ENCODE data around the gene KCNG4.
"Not testable (repeated sequence)": the region's sequence is repeated elsewhere in the genome, so short reads cannot be mapped to it uniquely, and the experiment has no call there.

Gene KCNG4

DNA sequence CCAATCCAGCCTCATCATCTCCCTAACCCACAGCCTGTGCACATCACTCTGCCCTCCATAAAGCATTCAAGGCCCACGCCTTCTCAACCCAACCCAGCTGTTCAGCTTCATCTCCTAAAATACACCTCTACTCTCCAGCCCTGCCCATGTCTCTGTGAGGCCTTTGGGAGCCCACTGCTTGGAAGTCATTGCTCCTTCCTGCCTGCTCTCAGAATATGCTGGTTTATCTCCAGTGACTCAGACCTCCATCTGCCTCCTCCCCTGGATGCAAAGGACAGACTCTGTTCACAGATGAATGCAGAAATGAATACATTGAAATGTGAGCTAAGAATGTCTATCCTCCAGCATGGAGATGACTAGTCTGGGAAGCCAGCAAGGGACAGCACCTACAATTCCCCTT is 19.0 kb downstream of the KCNG4 start:
- CTCF ChIA-PET = no interaction called here
- no peak for TF ChIP-seq TARDBP (IDR thresholded peaks at IDR 0.05)
- TF ChIP-seq, protein P1, sequence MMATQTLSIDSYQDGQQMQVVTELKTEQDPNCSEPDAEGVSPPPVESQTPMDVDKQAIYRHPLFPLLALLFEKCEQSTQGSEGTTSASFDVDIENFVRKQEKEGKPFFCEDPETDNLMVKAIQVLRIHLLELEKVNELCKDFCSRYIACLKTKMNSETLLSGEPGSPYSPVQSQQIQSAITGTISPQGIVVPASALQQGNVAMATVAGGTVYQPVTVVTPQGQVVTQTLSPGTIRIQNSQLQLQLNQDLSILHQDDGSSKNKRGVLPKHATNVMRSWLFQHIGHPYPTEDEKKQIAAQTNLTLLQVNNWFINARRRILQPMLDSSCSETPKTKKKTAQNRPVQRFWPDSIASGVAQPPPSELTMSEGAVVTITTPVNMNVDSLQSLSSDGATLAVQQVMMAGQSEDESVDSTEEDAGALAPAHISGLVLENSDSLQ (IDR thresholded peaks at IDR 0.05) = no peak
- no peak for TF ChIP-seq BHLHE40 (IDR thresholded peaks at IDR 0.05; ENCODE audit: borderline replicate concordance)
- no peak for TF ChIP-seq FOXA1 (IDR thresholded peaks at IDR 0.05)
- no peak for TF ChIP-seq HDGF (IDR thresholded peaks at IDR 0.05; ENCODE audit: borderline replicate concordance)
- TF ChIP-seq ELF4 (IDR thresholded peaks at IDR 0.05) = no peak
- no peak for TF ChIP-seq SUZ12 (IDR thresholded peaks at IDR 0.05)
- TF ChIP-seq FOXM1 (IDR thresholded peaks at IDR 0.05; ENCODE audit: borderline replicate concordance) = no peak
- TF ChIP-seq ZNF384 (IDR thresholded peaks at IDR 0.05) = no peak
- TF ChIP-seq ARNT (IDR thresholded peaks at IDR 0.05) = no peak
- no peak for DNase-seq (ENCODE audit: extremely low spot score)
- POLR2A ChIA-PET = no interaction called here

DNA sequence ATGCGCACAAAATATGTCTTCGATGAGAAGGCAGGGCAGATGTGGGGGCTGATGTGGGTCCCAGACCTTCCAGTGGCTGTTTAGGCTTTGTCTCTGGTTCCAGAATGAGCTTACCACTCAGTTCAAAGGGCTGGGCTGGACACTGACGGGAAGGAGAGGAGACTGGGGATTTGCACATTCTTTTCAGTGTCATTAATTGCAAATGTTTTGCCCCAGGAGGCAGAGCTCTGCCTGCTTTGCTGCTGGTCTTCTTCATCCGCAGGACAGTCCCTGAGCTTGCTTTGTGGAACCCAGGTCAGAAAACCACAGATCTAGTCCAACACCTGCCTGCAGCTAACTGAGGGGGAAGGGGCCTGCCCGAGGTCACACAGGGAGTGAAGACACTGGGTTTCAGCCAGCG is 20.9 kb downstream of the KCNG4 start:
- no peak for DNase-seq (ENCODE audit: extremely low spot score)
- TF ChIP-seq FOXA1 (IDR thresholded peaks at IDR 0.05) (no peak), ARNT (IDR thresholded peaks at IDR 0.05) (no peak), FOXM1 (IDR thresholded peaks at IDR 0.05; ENCODE audit: borderline replicate concordance) (no peak)
- TF ChIP-seq, protein P1 (IDR thresholded peaks at IDR 0.05) = no peak
- ChIA-PET POLR2A (no interaction called here), CTCF (no interaction called here)

DNA sequence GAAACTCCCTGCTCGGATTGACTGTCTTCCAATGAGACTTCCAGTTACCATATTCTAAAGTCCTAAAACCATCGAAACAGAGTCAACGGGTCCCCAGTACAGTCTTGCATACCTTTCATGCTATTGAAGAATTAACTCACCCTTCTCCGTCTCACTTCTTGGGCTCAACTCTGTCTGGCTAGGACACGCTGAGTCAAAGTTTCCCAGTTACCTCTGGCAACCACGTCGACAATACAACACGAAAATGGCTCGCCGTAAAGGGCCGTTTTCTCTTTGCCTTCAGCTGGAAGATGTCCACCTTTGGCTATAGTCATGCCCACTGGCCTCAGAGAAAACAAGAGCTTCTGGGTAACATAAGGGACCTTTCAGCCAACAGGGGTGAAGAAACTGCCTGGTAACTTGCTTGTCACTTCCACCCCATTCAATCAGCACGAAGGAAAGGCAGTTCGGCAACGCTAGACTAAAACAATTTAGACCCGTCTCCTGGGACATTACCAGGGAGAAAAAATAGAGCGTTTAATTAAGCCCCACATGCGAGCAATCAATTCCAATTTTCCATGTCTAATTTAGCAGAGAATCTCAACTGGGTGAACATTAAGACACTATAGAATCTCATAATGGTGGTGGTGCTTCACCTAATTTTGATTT is 21.5 kb downstream of the KCNG4 start:
- CTCF ChIA-PET = interaction anchor here (0.7 kb wide), 1 partner anchor 15 kb away, joined by 5 read pairs; no protein-coding TSS in a partner anchor
- POLR2A ChIA-PET = no interaction called here
- DNase-seq (ENCODE audit: extremely low spot score) = no peak
- TF ChIP-seq ARNT (IDR thresholded peaks at IDR 0.05) = no peak
- TF ChIP-seq ELF4 (IDR thresholded peaks at IDR 0.05) = no peak
- TF ChIP-seq SP1 (IDR thresholded peaks at IDR 0.05) = no peak
- TF ChIP-seq FOXK2 (IDR thresholded peaks at IDR 0.05) = no peak
- TF ChIP-seq CTBP1 (IDR thresholded peaks at IDR 0.05; ENCODE audit: borderline replicate concordance) = no peak
- no peak for TF ChIP-seq ZNF384 (IDR thresholded peaks at IDR 0.05)
- no peak for TF ChIP-seq NFRKB (IDR thresholded peaks at IDR 0.05)
- no peak for TF ChIP-seq BHLHE40 (IDR thresholded peaks at IDR 0.05; ENCODE audit: borderline replicate concordance)
- no peak for TF ChIP-seq LEF1 (IDR thresholded peaks at IDR 0.05; ENCODE audit: borderline replicate concordance)
- TF ChIP-seq HDGF (IDR thresholded peaks at IDR 0.05; ENCODE audit: borderline replicate concordance) = no peak
- TF ChIP-seq, protein P1 (IDR thresholded peaks at IDR 0.05) = no peak
- TF ChIP-seq L3MBTL2 (conservative IDR thresholded peaks at IDR 0.05) = no peak
- no peak for TF ChIP-seq SUZ12 (IDR thresholded peaks at IDR 0.05)
- no peak for TF ChIP-seq FOXM1 (IDR thresholded peaks at IDR 0.05; ENCODE audit: borderline replicate concordance)
- TF ChIP-seq FOXA1 (IDR thresholded peaks at IDR 0.05) = no peak
- no peak for TF ChIP-seq TARDBP (IDR thresholded peaks at IDR 0.05)

DNA sequence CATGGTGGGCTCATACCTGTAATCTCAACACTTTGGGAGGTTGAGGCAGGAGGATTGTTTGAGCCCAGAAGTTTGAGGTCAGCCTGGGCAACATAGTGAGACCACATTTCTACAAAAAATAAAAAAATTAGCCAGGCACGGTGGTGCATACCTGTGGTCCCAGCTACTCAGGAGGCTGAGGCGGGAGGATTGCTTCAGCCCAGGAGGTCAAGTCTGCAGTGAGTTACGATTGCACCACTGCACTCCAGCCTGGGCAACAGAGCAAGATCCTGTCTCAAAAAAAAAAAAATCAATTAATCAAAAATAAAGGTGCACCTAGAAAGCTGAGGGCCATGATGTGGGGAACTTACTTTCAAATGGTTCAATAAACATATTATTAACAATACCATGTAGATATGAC is 23.7 kb downstream of the KCNG4 start:
- CTCF ChIA-PET = interaction anchor here (0.6 kb wide), 1 partner anchor 153 kb away, joined by 3 read pairs; no protein-coding TSS in a partner anchor
- POLR2A ChIA-PET; DNase-seq (ENCODE audit: extremely low spot score): not testable (repeated sequence)

DNA sequence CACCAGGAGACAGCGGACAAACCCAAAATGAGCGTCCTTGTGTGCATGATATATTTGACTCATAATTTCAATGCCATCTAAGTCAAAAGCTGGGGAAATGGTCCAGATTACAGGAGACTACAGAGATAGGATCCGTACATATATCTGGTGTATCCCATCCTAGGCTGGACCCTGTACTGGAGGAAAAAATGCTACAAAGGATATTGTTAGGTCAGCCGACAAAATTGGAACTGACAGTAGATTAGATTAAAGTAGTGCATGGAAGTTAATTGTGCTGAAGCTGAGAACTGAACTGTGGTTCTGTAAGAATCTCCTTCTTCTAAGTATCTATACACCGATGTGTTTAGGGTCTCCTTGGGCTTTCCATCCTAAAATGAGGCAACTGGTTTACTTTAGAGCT is 24.3 kb downstream of the KCNG4 start:
- POLR2A ChIA-PET = no interaction called here
- CTCF ChIA-PET = interaction anchor here (0.6 kb wide), 1 partner anchor 153 kb away, joined by 3 read pairs; no protein-coding TSS in a partner anchor
- TF ChIP-seq ARNT (IDR thresholded peaks at IDR 0.05) (no peak), HDGF (IDR thresholded peaks at IDR 0.05; ENCODE audit: borderline replicate concordance) (no peak), BHLHE40 (IDR thresholded peaks at IDR 0.05; ENCODE audit: borderline replicate concordance) (no peak), CTBP1 (IDR thresholded peaks at IDR 0.05; ENCODE audit: borderline replicate concordance) (no peak), TARDBP (IDR thresholded peaks at IDR 0.05) (no peak), FOXA1 (IDR thresholded peaks at IDR 0.05) (no peak), FOXK2 (IDR thresholded peaks at IDR 0.05) (no peak), NFRKB (IDR thresholded peaks at IDR 0.05) (no peak), ZNF384 (IDR thresholded peaks at IDR 0.05) (no peak), LEF1 (IDR thresholded peaks at IDR 0.05; ENCODE audit: borderline replicate concordance) (no peak), SP1 (IDR thresholded peaks at IDR 0.05) (no peak), SUZ12 (IDR thresholded peaks at IDR 0.05) (no peak), L3MBTL2 (conservative IDR thresholded peaks at IDR 0.05) (no peak), FOXM1 (IDR thresholded peaks at IDR 0.05; ENCODE audit: borderline replicate concordance) (no peak), ELF4 (IDR thresholded peaks at IDR 0.05) (no peak)
- TF ChIP-seq, protein P1 (IDR thresholded peaks at IDR 0.05) = no peak
- no peak for DNase-seq (ENCODE audit: extremely low spot score)

DNA sequence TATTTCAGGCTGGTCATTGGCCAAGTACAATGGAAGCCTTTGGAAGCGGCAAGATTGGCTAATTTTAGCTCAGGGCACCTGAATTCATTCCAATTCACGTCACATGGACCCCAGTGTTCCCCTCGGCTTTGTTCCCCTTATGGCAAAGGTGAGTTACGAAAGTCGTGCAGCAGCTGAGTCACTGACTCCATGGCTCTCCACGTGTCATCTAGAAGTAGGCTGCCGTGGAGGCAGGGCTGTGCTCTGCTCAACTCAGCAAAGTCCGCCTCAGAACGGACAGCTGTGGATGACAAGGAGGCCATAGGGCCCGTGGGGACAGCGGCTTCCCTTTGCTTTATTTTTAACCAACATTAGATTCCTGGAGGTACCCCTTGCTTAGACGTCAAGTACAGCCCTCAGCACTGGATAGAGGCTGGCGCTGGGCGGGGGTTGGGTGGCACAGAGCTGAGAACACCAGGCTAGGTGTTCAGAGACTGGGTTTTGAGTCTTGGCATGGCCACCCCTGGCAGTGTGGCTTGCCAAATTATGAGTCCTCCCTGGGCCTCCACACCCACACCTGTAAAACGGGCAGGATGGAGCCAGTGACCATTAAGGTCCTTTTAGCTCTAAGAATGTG is 25.3 kb downstream of the KCNG4 start:
- DNase-seq (ENCODE audit: extremely low spot score) = no peak
- POLR2A ChIA-PET = no interaction called here
- CTCF ChIA-PET = no interaction called here

More for the DNA sequence above, 25.3 kb downstream of the KCNG4 start:
- TF ChIP-seq NFRKB (IDR thresholded peaks at IDR 0.05) = no peak
- no peak for TF ChIP-seq BHLHE40 (IDR thresholded peaks at IDR 0.05; ENCODE audit: borderline replicate concordance)
- no peak for TF ChIP-seq SP1 (IDR thresholded peaks at IDR 0.05)
- TF ChIP-seq ARNT (IDR thresholded peaks at IDR 0.05) = no peak
- TF ChIP-seq LEF1 (IDR thresholded peaks at IDR 0.05; ENCODE audit: borderline replicate concordance) = no peak
- no peak for TF ChIP-seq TARDBP (IDR thresholded peaks at IDR 0.05)
- no peak for TF ChIP-seq ELF4 (IDR thresholded peaks at IDR 0.05)
- TF ChIP-seq, protein P1 (IDR thresholded peaks at IDR 0.05) = no peak
- TF ChIP-seq HDGF (IDR thresholded peaks at IDR 0.05; ENCODE audit: borderline replicate concordance) = no peak
- TF ChIP-seq L3MBTL2 (conservative IDR thresholded peaks at IDR 0.05) = no peak
- no peak for TF ChIP-seq CTBP1 (IDR thresholded peaks at IDR 0.05; ENCODE audit: borderline replicate concordance)
- TF ChIP-seq SUZ12 (IDR thresholded peaks at IDR 0.05) = no peak
- no peak for TF ChIP-seq FOXM1 (IDR thresholded peaks at IDR 0.05; ENCODE audit: borderline replicate concordance)

Measured in HEK293T (cell line).